ENCODE measurements around the gene TMC1.
"Not testable (repeated sequence)": the region's sequence is repeated elsewhere in the genome, so short reads cannot be mapped to it uniquely, and the experiment has no call there.

TMC1 gene

GRCh38 chr9:72478966-72479365 is 42.4 kb upstream of the TMC1 start:
- in situ Hi-C loops (cut with HindIII; ENCODE audit: low sequenced_read_pairs), result no loop called here
- TF ChIP-seq, protein P1, sequence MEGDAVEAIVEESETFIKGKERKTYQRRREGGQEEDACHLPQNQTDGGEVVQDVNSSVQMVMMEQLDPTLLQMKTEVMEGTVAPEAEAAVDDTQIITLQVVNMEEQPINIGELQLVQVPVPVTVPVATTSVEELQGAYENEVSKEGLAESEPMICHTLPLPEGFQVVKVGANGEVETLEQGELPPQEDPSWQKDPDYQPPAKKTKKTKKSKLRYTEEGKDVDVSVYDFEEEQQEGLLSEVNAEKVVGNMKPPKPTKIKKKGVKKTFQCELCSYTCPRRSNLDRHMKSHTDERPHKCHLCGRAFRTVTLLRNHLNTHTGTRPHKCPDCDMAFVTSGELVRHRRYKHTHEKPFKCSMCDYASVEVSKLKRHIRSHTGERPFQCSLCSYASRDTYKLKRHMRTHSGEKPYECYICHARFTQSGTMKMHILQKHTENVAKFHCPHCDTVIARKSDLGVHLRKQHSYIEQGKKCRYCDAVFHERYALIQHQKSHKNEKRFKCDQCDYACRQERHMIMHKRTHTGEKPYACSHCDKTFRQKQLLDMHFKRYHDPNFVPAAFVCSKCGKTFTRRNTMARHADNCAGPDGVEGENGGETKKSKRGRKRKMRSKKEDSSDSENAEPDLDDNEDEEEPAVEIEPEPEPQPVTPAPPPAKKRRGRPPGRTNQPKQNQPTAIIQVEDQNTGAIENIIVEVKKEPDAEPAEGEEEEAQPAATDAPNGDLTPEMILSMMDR (IDR thresholded peaks at IDR 0.05; ENCODE audit: low read depth, low read length, missing control alignments), result no peak
- no peak overlapping the region for H3K4me3 ChIP-seq (ENCODE audit: low read depth, low read length)
- no peak for DNase-seq (ENCODE audit: low read depth)

GRCh38 chr9:72480261-72480660 is 41.1 kb upstream of the TMC1 start:
- in situ Hi-C loops (cut with HindIII; ENCODE audit: low sequenced_read_pairs), result loop anchor here (10.0 kb wide), 1 partner anchor 105 kb away; no protein-coding TSS in a partner anchor
- H3K4me3 ChIP-seq (ENCODE audit: low read depth, low read length); DNase-seq (ENCODE audit: low read depth): not testable (repeated sequence)

DNA sequence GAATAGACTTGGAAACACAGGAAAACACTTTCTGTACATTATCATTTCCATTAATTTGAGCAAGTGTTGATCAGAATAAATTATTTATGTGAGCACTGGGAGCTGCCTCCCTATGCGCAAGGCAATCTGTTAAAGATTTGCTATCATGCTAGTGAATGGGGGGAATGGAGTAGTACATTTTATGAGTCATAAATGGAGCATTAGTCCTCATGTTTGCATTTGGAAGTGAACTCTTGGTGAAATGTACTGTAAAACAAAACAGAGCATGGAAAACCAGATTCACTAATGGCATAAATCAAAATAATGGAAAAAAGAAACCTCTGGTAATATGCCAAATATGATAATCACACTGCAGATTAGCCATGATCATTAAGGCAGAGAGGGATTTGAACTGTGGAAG is 40.5 kb upstream of the TMC1 start:
- no peak for DNase-seq (ENCODE audit: low read depth)
- H3K4me3 ChIP-seq (ENCODE audit: low read depth, low read length), result no peak overlapping the region
- TF ChIP-seq, protein P1 (IDR thresholded peaks at IDR 0.05; ENCODE audit: low read depth, low read length, missing control alignments), result no peak
- in situ Hi-C loops (cut with HindIII; ENCODE audit: low sequenced_read_pairs), result loop anchor here (10.0 kb wide), 1 partner anchor 106 kb away; no protein-coding TSS in a partner anchor

DNA sequence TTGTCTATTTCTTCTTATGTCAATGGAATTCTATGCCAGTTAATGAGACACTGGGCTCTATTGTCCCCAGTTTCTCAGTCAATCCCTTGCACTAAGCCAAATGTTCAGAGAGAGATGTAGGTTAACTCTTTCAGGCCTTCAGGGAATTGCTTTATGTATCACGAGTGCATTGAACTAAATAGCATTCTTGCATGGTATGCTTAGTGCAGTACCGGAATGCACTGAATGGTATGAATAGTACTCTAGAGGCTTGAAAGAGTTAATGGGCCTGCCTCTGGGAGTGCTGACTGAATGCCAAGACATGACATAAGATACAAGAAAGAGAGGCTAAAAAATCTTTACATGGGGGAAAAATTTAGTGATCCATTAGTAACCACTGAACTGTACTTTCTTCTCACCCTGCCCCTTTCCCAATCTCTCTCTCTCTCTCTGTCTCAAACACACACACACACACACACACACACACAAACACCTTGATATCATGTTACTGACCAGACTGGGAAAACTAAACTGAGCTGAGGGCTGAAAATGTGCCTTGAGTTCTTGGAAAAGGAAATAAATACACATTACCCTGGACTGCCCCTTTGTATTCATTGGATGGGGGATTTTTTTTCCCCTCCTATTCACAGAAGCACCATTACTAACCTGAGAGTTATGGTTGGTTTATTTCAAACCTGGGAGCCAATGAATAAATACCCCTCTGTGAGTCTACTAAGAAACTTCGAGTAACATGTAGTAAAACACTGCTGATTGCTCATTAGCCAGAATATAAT is 35.4 kb upstream of the TMC1 start:
- no peak overlapping the region for H3K4me3 ChIP-seq (ENCODE audit: low read depth, low read length)
- TF ChIP-seq, protein P1 (IDR thresholded peaks at IDR 0.05; ENCODE audit: low read depth, low read length, missing control alignments), result no peak
- peak; percentile 49 for DNase-seq (ENCODE audit: low read depth)
- in situ Hi-C loops (cut with HindIII; ENCODE audit: low sequenced_read_pairs), result loop anchor here (10.0 kb wide), 1 partner anchor 111 kb away; no protein-coding TSS in a partner anchor

DNA sequence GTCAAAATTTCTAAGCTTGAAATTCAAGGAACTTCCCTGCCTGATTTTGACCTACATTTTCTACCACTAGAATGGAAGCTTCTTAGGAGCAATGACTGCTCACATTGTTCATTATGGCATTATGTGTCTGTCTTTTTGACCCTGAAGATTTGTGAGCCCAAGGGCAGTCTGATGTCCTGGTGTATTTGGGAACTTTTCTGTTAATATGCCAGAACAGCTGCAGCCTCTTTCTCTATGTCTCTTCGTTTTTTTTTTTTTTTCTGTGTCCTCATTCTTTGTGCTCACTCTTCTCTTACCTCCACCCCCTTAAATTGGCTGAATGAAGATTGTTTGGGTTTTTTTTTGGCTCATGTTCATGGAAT is 34.8 kb upstream of the TMC1 start:
- in situ Hi-C loops (cut with HindIII; ENCODE audit: low sequenced_read_pairs), result loop anchor here (10.0 kb wide), 1 partner anchor 112 kb away; no protein-coding TSS in a partner anchor
- TF ChIP-seq, protein P1 (IDR thresholded peaks at IDR 0.05; ENCODE audit: low read depth, low read length, missing control alignments), result no peak
- no peak for DNase-seq (ENCODE audit: low read depth)
- H3K4me3 ChIP-seq (ENCODE audit: low read depth, low read length), result no peak overlapping the region

- in situ Hi-C loops (cut with HindIII; ENCODE audit: low sequenced_read_pairs), result loop anchor here (10.0 kb wide), 1 partner anchor 113 kb away; no protein-coding TSS in a partner anchor
- H3K4me3 ChIP-seq (ENCODE audit: low read depth, low read length); DNase-seq (ENCODE audit: low read depth): not testable (repeated sequence)
Measured at GRCh38 chr9:72487665-72488064, 33.7 kb upstream of the TMC1 start.

- in situ Hi-C loops (cut with HindIII; ENCODE audit: low sequenced_read_pairs), result loop anchor here (10.0 kb wide), 1 partner anchor 115 kb away; no protein-coding TSS in a partner anchor
- DNase-seq (ENCODE audit: low read depth), result no peak
- no peak overlapping the region for H3K4me3 ChIP-seq (ENCODE audit: low read depth, low read length)
- TF ChIP-seq, protein P1 (IDR thresholded peaks at IDR 0.05; ENCODE audit: low read depth, low read length, missing control alignments), result no peak
Measured at GRCh38 chr9:72489986-72490385, 31.4 kb upstream of the TMC1 start.
